ENCODE data around the gene CCBE1. TPM values are rescaled to one million over a fixed set of nuclear protein-coding genes. Genes with fewer than 3 reads are reported as not detected.

Gene CCBE1
- total RNA-seq, 3 donors from 2014 or later (not counting 1 experiment from before 2014, with no cell fraction given): 0.05 TPM; not detected in 2

GRCh38 chr18:59469463-59470180 is 227.6 kb downstream of the CCBE1 start:
- Mint-ChIP-seq H3K36me3 (no peaks in the 10 kb centered on the region), H3K9me3 (no peaks in the 10 kb centered on the region), H3K4me3 (no peak overlapping the region), H3K27me3 (ENCODE audit: low read depth in 2 of 2) (no peaks in the 10 kb centered on the region), H3K27ac (no peak overlapping the region), H3K4me1 (no peaks in the 10 kb centered on the region)
- Histone ChIP-seq H3K27me3 (ENCODE audit: control insufficient read depth, insufficient read depth, low read length) (no peaks in the 10 kb centered on the region), H3K9me3 (ENCODE audit: control insufficient read depth, insufficient read depth, low read length) (no peaks in the 10 kb centered on the region), H3K27ac (ENCODE audit: low read length) (no peak overlapping the region), H3K4me3 (ENCODE audit: low read length) (no peak overlapping the region), H3K4me1 (ENCODE audit: control insufficient read depth, insufficient read depth, low read length) (no peaks in the 10 kb centered on the region), H3K36me3 (ENCODE audit: control insufficient read depth, insufficient read depth, low read length) (no peaks in the 10 kb centered on the region)
- TF ChIP-seq CTCF (IDR thresholded peaks at IDR 0.05): no peak
- ATAC-seq (no peak), DNase-seq (no peak)
- intact Hi-C loops (cut with micrococcal nuclease): no loop called here
- WGBS (ENCODE audit: insufficient coverage): 81% methylated on average over 15 of the region's 15 CpGs

- intact Hi-C loops (cut with micrococcal nuclease): no loop called here
- DNase-seq: no peak
- H3K9me3 ChIP-seq (ENCODE audit: control insufficient read depth, insufficient read depth, low read length): no peaks in the 10 kb centered on the region
- no peaks in the 10 kb centered on the region for H3K36me3 ChIP-seq (ENCODE audit: control insufficient read depth, insufficient read depth, low read length)
- 67% methylated on average over 3 of the region's 4 CpGs for WGBS (ENCODE audit: insufficient coverage)
- no peak for TF ChIP-seq CTCF (IDR thresholded peaks at IDR 0.05)
- Mint-ChIP-seq H3K9me3 (no peaks in the 10 kb centered on the region), H3K4me1 (no peaks in the 10 kb centered on the region), H3K4me3 (no peak overlapping the region), H3K27ac (no peak overlapping the region), H3K27me3 (ENCODE audit: low read depth in 2 of 2) (no peaks in the 10 kb centered on the region), H3K36me3 (no peaks in the 10 kb centered on the region)
- H3K4me1 ChIP-seq (ENCODE audit: control insufficient read depth, insufficient read depth, low read length): no peaks in the 10 kb centered on the region
- no peak for ATAC-seq
- no peak overlapping the region for H3K27ac ChIP-seq (ENCODE audit: low read length)
- no peaks in the 10 kb centered on the region for H3K27me3 ChIP-seq (ENCODE audit: control insufficient read depth, insufficient read depth, low read length)
- H3K4me3 ChIP-seq (ENCODE audit: low read length): no peak overlapping the region
These were observed 228.4 kb downstream of the CCBE1 start for GRCh38 chr18:59468821-59469220.

DNA sequence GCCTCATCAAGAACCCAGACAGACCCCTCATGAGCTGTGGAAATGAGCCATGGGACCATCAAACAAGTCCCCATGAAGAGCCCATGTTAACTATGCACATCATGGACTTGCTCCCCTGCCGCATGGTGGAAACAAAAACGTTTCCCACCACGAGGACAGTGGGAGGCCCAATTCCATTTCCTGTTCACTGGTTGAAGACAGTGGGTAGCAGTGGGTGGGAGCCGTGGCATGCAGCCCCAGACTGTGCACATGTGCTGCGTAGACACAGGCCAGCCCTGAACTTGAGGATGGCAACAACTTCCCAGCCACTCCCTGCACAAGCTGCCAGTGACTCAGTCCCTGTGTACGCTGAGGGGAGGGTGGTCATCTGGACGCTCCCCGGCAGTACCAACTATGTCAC is 229.7 kb downstream of the CCBE1 start:
- no peaks in the 10 kb centered on the region for H3K36me3 ChIP-seq (ENCODE audit: control insufficient read depth, insufficient read depth, low read length)
- no peak for ATAC-seq
- DNase-seq: no peak
- Mint-ChIP-seq H3K27me3 (ENCODE audit: low read depth in 2 of 2) (no peaks in the 10 kb centered on the region), H3K4me1 (no peaks in the 10 kb centered on the region), H3K36me3 (no peaks in the 10 kb centered on the region), H3K27ac (no peak overlapping the region), H3K9me3 (no peaks in the 10 kb centered on the region), H3K4me3 (no peak overlapping the region)
- intact Hi-C loops (cut with micrococcal nuclease): no loop called here
- 81% methylated on average over 8 of the region's 8 CpGs for whole genome bisulfite sequencing (ENCODE audit: insufficient coverage)
- no peaks in the 10 kb centered on the region for H3K9me3 ChIP-seq (ENCODE audit: control insufficient read depth, insufficient read depth, low read length)
- H3K27me3 ChIP-seq (ENCODE audit: control insufficient read depth, insufficient read depth, low read length): no peaks in the 10 kb centered on the region
- no peak overlapping the region for H3K27ac ChIP-seq (ENCODE audit: low read length)
- H3K4me1 ChIP-seq (ENCODE audit: control insufficient read depth, insufficient read depth, low read length): no peaks in the 10 kb centered on the region
- no peak overlapping the region for H3K4me3 ChIP-seq (ENCODE audit: low read length)
- no peak for TF ChIP-seq CTCF (IDR thresholded peaks at IDR 0.05)

GRCh38 chr18:59466980-59467379 is 230.2 kb downstream of the CCBE1 start:
- no peaks in the 10 kb centered on the region for H3K9me3 Mint-ChIP-seq
- intact Hi-C loops (cut with micrococcal nuclease): no loop called here
- Histone ChIP-seq H3K9me3 (ENCODE audit: control insufficient read depth, insufficient read depth, low read length) (no peaks in the 10 kb centered on the region), H3K36me3 (ENCODE audit: control insufficient read depth, insufficient read depth, low read length) (no peaks in the 10 kb centered on the region), H3K4me1 (ENCODE audit: control insufficient read depth, insufficient read depth, low read length) (no peaks in the 10 kb centered on the region), H3K4me3 (ENCODE audit: low read length) (no peak overlapping the region), H3K27me3 (ENCODE audit: control insufficient read depth, insufficient read depth, low read length) (no peaks in the 10 kb centered on the region), H3K27ac (ENCODE audit: low read length) (no peak overlapping the region)
- no peak for TF ChIP-seq CTCF (IDR thresholded peaks at IDR 0.05)
- 94% methylated on average over 3 of the region's 3 CpGs for WGBS (ENCODE audit: insufficient coverage)
- no peak overlapping the region for H3K27ac Mint-ChIP-seq
- ATAC-seq (no peak), DNase-seq (no peak)
- no peak overlapping the region for H3K4me3 Mint-ChIP-seq
- H3K27me3 Mint-ChIP-seq (ENCODE audit: low read depth in 2 of 2): no peaks in the 10 kb centered on the region
- H3K4me1 Mint-ChIP-seq: no peaks in the 10 kb centered on the region
- H3K36me3 Mint-ChIP-seq: no peaks in the 10 kb centered on the region

Measured in natural killer cell (primary cell).